ENCODE measurements around the gene IPO9.

The IPO9 gene

GRCh38 chr1:201828820-201829774 is at the start of gene IPO9:
TSS of gene IPO9 (plus strand) at chr1:201829157. CDS start at chr1:201829210, 53 bp downstream.
- Histone ChIP-seq H3K4me1 (peaks cover 18% of the 10 kb centered on the region), H3K36me3 (replicated peaks) (no peaks in the 10 kb centered on the region), H3K27me3 (ENCODE audit: low read depth) (no peaks in the 10 kb centered on the region), H3K4me3 (peak within 1 kb of the TSS; percentile 100), H3K9me3 (no peaks in the 10 kb centered on the region)
- peak; percentile 83 to 97 for DNase-seq (ENCODE audit: low spot score in 2 of 2)
- in situ Hi-C loops (cut with MboI; ENCODE audit: low sequenced_read_pairs), result no loop called here

- Histone ChIP-seq H3K36me3 (replicated peaks) (peaks cover 24% of the 10 kb centered on the region), H3K4me3 (no peak overlapping the region), H3K9me3 (no peaks in the 10 kb centered on the region), H3K27me3 (ENCODE audit: low read depth) (no peaks in the 10 kb centered on the region), H3K4me1 (peaks cover 20% of the 10 kb centered on the region)
- in situ Hi-C loops (cut with MboI; ENCODE audit: low sequenced_read_pairs), result no loop called here
- DNase-seq (ENCODE audit: low spot score in 2 of 2), result no peak
These were observed 49.5 kb upstream of the IPO9 start for GRCh38 chr1:201779351-201779880.

DNA sequence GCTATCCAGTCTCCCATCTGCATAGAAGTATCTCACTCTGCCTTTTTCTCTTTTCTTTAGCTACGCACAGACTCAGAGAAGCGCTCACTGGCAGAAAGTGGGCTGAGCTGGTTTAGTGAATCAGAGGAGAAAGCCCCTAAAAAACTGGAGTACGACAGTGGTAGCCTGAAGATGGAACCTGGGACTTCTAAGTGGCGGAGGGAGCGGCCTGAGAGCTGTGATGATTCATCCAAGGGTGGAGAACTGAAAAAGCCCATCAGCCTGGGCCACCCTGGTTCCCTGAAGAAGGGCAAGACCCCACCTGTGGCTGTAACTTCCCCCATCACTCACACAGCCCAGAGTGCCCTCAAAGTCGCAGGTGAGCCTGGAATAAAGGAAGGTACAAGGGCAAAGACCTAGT is 48.0 kb upstream of the IPO9 start:
- peaks cover 25% of the 10 kb centered on the region for H3K36me3 ChIP-seq (replicated peaks)
- peaks cover 20% of the 10 kb centered on the region for H3K4me1 ChIP-seq
- no peak overlapping the region for H3K4me3 ChIP-seq
- H3K9me3 ChIP-seq, result no peaks in the 10 kb centered on the region
- no peaks in the 10 kb centered on the region for H3K27me3 ChIP-seq (ENCODE audit: low read depth)
- in situ Hi-C loops (cut with MboI; ENCODE audit: low sequenced_read_pairs), result no loop called here
- DNase-seq (ENCODE audit: low spot score in 2 of 2), result no peak

- H3K36me3 ChIP-seq (replicated peaks), result peaks cover 26% of the 10 kb centered on the region
- in situ Hi-C loops (cut with MboI; ENCODE audit: low sequenced_read_pairs), result no loop called here
- H3K4me3 ChIP-seq, result no peak overlapping the region
- H3K9me3 ChIP-seq, result no peaks in the 10 kb centered on the region
- DNase-seq (ENCODE audit: low spot score in 2 of 2), result no peak
- H3K27me3 ChIP-seq (ENCODE audit: low read depth), result no peaks in the 10 kb centered on the region
- H3K4me1 ChIP-seq, result peaks cover 20% of the 10 kb centered on the region
These were observed 47.5 kb upstream of the IPO9 start for GRCh38 chr1:201781437-201781836.

- in situ Hi-C loops (cut with MboI; ENCODE audit: low sequenced_read_pairs), result no loop called here
- Histone ChIP-seq H3K9me3 (no peaks in the 10 kb centered on the region), H3K4me3 (no peak overlapping the region), H3K4me1 (peaks cover 13% of the 10 kb centered on the region), H3K27me3 (ENCODE audit: low read depth) (no peaks in the 10 kb centered on the region), H3K36me3 (replicated peaks) (peaks cover 31% of the 10 kb centered on the region)
- DNase-seq (ENCODE audit: low spot score in 2 of 2), result no peak
These were observed 46.6 kb upstream of the IPO9 start for GRCh38 chr1:201782353-201782752.

- no peak for DNase-seq (ENCODE audit: low spot score in 2 of 2)
- Histone ChIP-seq H3K36me3 (replicated peaks) (peaks cover 31% of the 10 kb centered on the region), H3K4me1 (peaks cover 8% of the 10 kb centered on the region), H3K4me3 (no peak overlapping the region), H3K27me3 (ENCODE audit: low read depth) (no peaks in the 10 kb centered on the region), H3K9me3 (no peaks in the 10 kb centered on the region)
- in situ Hi-C loops (cut with MboI; ENCODE audit: low sequenced_read_pairs), result no loop called here
These were observed 45.9 kb upstream of the IPO9 start for GRCh38 chr1:201783058-201783457.

DNA sequence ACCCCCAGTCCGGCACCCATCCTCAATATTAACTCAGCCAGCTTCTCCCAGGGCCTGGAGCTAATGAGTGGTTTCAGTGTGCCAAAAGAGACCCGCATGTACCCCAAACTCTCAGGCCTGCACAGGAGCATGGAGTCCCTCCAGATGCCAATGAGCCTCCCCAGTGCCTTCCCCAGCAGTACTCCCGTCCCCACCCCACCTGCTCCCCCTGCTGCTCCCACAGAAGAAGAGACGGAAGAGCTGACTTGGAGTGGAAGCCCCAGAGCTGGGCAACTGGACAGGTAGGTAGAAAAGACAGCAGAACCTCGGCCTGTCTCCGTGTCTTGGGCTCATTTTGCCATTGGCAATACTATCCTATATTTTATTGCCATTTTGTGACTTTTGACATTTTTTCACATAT is 45.4 kb upstream of the IPO9 start:
- in situ Hi-C loops (cut with MboI; ENCODE audit: low sequenced_read_pairs), result no loop called here
- DNase-seq (ENCODE audit: low spot score in 2 of 2), result no peak
- no peaks in the 10 kb centered on the region for H3K27me3 ChIP-seq (ENCODE audit: low read depth)
- no peaks in the 10 kb centered on the region for H3K9me3 ChIP-seq
- peaks cover 3% of the 10 kb centered on the region for H3K4me1 ChIP-seq
- H3K4me3 ChIP-seq, result no peak overlapping the region
- peaks cover 31% of the 10 kb centered on the region for H3K36me3 ChIP-seq (replicated peaks)

GRCh38 chr1:201785291-201785690 is 43.7 kb upstream of the IPO9 start:
- H3K27me3 ChIP-seq (ENCODE audit: low read depth), result no peaks in the 10 kb centered on the region
- no peak overlapping the region for H3K4me3 ChIP-seq
- no peaks in the 10 kb centered on the region for H3K9me3 ChIP-seq
- no peaks in the 10 kb centered on the region for H3K4me1 ChIP-seq
- in situ Hi-C loops (cut with MboI; ENCODE audit: low sequenced_read_pairs), result loop anchor here (5.0 kb wide), 1 partner anchor 78 kb away; no protein-coding TSS in a partner anchor
- no peak for DNase-seq (ENCODE audit: low spot score in 2 of 2)
- H3K36me3 ChIP-seq (replicated peaks), result peaks cover 31% of the 10 kb centered on the region

- no peaks in the 10 kb centered on the region for H3K27me3 ChIP-seq (ENCODE audit: low read depth)
- H3K36me3 ChIP-seq (replicated peaks), result peaks cover 27% of the 10 kb centered on the region
- no peak for DNase-seq (ENCODE audit: low spot score in 2 of 2)
- no peaks in the 10 kb centered on the region for H3K9me3 ChIP-seq
- in situ Hi-C loops (cut with MboI; ENCODE audit: low sequenced_read_pairs), result loop anchor here (5.0 kb wide), 1 partner anchor 80 kb away; no protein-coding TSS in a partner anchor
- no peak overlapping the region for H3K4me3 ChIP-seq
- H3K4me1 ChIP-seq, result no peaks in the 10 kb centered on the region
These were observed 42.1 kb upstream of the IPO9 start for GRCh38 chr1:201786824-201787223.

DNA sequence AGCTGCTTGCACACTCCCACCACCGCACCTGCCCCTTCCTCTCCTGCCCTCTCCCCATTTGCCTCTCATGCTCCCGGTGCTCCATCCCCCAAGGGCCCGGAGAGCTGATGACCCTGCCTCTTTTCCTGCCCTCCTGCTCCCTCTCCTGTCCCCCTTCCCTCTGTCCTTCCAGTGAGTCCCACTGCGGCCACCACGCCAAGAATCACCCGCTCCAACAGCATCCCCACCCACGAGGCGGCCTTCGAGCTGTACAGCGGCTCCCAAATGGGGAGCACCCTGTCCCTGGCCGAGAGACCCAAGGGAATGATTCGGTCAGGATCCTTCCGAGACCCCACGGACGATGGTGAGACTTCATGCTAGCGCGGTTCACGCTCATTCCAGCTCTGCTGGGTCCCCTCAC is 40.7 kb upstream of the IPO9 start:
- Histone ChIP-seq H3K4me1 (0 out of 2 replicates have a peak, but pooled peaks cover 2% of the 10 kb centered on the region), H3K4me3 (no peak overlapping the region), H3K27me3 (ENCODE audit: low read depth) (no peaks in the 10 kb centered on the region), H3K36me3 (replicated peaks) (peaks cover 20% of the 10 kb centered on the region), H3K9me3 (no peaks in the 10 kb centered on the region)
- in situ Hi-C loops (cut with MboI; ENCODE audit: low sequenced_read_pairs), result loop anchor here (5.0 kb wide), 1 partner anchor 81 kb away; no protein-coding TSS in a partner anchor
- DNase-seq (ENCODE audit: low spot score in 2 of 2), result no peak

- Histone ChIP-seq H3K36me3 (replicated peaks) (peaks cover 17% of the 10 kb centered on the region), H3K27me3 (ENCODE audit: low read depth) (no peaks in the 10 kb centered on the region), H3K4me1 (0 out of 2 replicates have a peak, but pooled peaks cover 2% of the 10 kb centered on the region), H3K9me3 (no peaks in the 10 kb centered on the region), H3K4me3 (no peak overlapping the region)
- in situ Hi-C loops (cut with MboI; ENCODE audit: low sequenced_read_pairs), result loop anchor here (5.0 kb wide), 1 partner anchor 82 kb away; no protein-coding TSS in a partner anchor
- DNase-seq (ENCODE audit: low spot score in 2 of 2), result no peak
These were observed 39.7 kb upstream of the IPO9 start for GRCh38 chr1:201789245-201789644.

DNA sequence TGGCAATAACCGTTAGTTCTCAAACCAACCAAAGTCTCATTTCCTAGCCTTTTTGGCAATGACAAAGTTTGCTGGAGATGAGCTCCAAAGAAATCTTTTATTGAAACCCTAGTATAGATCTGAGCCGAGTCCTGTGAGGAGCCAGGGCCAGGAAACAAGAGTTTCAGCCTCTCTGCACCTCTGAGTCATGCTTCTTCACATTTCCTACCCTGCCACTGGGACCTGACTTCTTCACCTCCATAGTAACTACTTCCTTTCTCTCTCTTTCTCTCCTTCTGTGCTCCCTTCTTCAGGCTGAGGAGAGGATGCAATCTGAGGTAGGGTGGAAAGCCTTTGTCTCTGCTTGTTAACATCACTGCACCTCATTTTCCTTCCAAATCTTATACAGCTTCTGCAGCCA is 38.7 kb upstream of the IPO9 start:
- Histone ChIP-seq H3K36me3 (replicated peaks) (peaks cover 28% of the 10 kb centered on the region), H3K4me1 (0 out of 2 replicates have a peak, but pooled peaks cover 2% of the 10 kb centered on the region), H3K4me3 (no peak overlapping the region), H3K9me3 (no peaks in the 10 kb centered on the region), H3K27me3 (ENCODE audit: low read depth) (no peaks in the 10 kb centered on the region)
- no peak for DNase-seq (ENCODE audit: low spot score in 2 of 2)
- in situ Hi-C loops (cut with MboI; ENCODE audit: low sequenced_read_pairs), result loop anchor here (5.0 kb wide), 1 partner anchor 228 kb away; no protein-coding TSS in a partner anchor

DNA sequence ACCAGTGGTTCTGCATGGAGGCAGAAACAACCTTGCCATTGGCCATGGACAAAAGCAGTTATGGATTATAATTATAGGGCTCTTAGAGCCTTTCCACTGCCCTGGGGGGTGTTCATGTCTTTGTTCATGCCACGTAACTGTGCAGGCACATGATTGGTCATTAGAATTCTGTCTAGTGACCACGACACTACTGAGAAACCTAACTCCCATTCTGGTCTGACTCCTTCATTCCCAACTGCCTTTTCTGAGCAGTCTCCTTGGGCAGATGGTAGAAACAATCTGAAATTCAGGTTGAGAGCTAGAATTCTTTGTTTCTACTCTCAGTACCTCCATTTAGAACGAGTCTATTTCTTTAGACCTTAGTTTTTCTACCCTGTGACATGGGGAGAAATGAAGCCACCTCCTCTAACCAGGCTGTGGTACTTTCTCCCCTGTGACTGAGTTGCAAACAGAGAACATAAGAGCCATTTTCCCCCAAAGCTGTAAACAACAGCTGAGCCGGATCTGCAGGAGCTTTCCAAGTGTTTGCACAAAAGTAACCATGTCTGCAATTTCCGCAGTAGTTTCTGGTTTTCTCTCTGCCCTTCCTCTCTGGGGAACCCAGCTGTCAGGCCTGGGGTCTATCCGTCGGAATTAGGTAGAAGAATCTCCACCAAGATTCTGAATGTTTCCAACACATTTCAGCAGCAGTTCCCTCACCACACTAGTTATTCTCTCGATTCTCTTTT is 37.7 kb upstream of the IPO9 start:
- peaks cover 32% of the 10 kb centered on the region for H3K36me3 ChIP-seq (replicated peaks)
- no peaks in the 10 kb centered on the region for H3K27me3 ChIP-seq (ENCODE audit: low read depth)

More for the DNA sequence above, 37.7 kb upstream of the IPO9 start:
- Histone ChIP-seq H3K9me3 (no peaks in the 10 kb centered on the region), H3K4me1 (0 out of 2 replicates have a peak, but pooled peaks cover 2% of the 10 kb centered on the region), H3K4me3 (no peak overlapping the region)
- no peak for DNase-seq (ENCODE audit: low spot score in 2 of 2)
- in situ Hi-C loops (cut with MboI; ENCODE audit: low sequenced_read_pairs), result loop anchor here (5.0 kb wide), 1 partner anchor 229 kb away; no protein-coding TSS in a partner anchor
